GM18498 (cell line): ENCODE results near the gene INPP5F.

Experiments used
- ATAC-seq: cut with Tn5 transposase; IDR thresholded peaks from one replicate; pipeline ENCODE4 v1.9.1; 2021; ENCODE audit warnings: mild to moderate bottlenecking, moderate library complexity; ENCODE audit not compliant: unreplicated experiment

The INPP5F gene

DNA sequence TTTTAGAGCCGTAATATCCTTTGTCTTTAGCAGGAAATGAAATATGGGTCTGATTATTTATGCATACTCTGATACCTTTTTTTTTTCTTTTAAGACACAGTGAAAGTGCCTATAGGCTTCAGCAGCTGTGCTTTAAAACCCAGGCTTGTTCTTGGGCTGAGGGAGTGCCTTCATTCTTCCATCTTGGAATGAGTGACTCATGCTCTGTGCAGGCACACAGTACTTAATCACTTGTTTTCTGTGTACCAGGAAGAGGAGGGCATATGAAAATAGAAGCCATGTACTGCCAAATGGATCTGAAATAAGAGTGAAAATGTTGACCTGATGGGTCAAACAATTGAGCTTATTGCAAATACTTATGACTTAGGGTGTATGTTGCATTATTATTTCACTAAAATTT lies 12.0 kb downstream of the INPP5F start:
- no peak for ATAC-seq

DNA sequence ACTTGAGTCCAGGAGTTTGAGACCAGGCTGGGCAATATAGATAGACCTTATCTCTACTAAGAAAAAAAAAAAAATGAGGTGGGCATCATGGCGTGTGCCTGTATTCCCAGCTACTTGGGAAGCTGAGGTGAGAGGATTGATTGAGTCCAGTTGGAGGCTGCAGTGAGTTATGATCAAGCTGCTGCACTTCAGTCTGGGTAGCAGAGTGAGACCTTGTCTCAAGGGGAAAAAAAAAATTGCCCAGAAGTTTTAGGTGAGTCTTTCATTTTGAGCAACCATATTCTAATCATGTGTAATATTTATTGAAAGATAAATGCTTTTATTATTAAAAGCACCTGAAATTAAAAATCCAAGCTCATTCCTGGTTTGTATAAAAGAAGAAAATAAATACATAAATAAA lies 13.1 kb downstream of the INPP5F start:
- no peak for ATAC-seq

DNA sequence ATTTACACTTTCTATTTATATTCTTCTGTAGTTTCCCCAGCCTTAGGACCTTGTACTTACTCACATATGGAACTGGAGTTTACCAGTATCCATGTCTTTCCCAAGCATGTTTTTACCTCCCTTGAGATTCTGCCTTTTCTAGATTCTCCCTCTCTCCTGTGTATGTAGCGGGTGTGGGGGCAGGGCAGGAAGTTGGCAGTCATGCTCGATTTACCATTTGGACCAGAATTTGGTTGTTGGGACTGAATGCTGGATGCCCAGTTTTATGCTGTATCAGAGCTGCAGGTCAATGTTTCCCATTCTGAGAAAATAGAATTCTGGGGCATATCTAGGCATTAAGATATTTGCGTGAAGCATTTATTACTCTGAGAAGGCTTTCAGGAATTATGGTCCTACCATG lies 14.2 kb downstream of the INPP5F start:
- no peak for ATAC-seq

- ATAC-seq = no peak
These were observed 17.2 kb downstream of the INPP5F start for GRCh38 chr10:119742947-119743648.

DNA sequence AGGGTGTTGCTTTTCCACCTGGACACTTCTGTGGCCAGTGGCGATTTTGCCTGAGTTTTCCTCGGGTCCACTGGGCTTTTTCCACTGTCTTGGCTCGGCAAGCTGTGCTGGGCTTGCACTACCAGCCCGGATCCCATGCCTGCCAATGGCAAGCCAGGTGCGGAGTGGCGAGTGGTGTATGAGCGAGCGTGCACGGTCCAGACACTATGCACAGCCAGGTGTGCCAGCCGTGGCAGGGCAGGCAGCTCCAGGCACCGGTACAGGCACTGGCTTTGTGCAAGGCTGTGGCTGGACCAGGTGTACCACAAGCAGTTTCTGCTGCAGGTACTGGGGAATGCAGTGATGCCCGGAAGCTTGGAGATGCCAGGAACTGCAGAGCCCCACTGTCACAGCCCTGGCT lies 22.1 kb downstream of the INPP5F start:
- no peak for ATAC-seq

- no peak for ATAC-seq
These were observed 23.0 kb downstream of the INPP5F start for GRCh38 chr10:119748871-119749270.

GRCh38 chr10:119749455-119749854 lies 23.6 kb downstream of the INPP5F start:
- ATAC-seq = no peak

- peak; percentile 93 for ATAC-seq
These were observed 24.8 kb downstream of the INPP5F start for GRCh38 chr10:119750391-119751230.

DNA sequence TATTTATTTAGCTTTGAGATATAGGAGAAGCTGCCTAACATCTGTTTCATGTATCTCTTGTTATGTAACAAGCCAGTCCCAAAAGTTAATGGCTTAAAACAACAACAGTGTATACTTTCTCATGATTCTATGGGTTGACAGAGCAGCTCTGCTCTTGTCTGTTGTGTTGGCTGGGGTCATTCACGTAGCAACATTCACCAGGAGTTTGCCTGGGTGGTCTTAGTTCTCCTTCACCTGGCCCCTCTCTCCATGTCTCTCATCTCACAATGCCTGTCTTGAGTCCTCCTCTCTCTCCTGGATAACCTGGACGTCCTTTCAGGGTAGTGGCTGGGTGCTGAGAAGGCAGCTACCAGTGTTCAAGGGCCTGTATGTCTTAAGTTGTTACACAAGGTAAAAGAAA lies 27.5 kb downstream of the INPP5F start:
- no peak for ATAC-seq

GRCh38 chr10:119754085-119754484 lies 28.2 kb downstream of the INPP5F start:
- ATAC-seq = no peak

- no peak for ATAC-seq
These were observed 29.1 kb downstream of the INPP5F start for GRCh38 chr10:119754936-119755335.

DNA sequence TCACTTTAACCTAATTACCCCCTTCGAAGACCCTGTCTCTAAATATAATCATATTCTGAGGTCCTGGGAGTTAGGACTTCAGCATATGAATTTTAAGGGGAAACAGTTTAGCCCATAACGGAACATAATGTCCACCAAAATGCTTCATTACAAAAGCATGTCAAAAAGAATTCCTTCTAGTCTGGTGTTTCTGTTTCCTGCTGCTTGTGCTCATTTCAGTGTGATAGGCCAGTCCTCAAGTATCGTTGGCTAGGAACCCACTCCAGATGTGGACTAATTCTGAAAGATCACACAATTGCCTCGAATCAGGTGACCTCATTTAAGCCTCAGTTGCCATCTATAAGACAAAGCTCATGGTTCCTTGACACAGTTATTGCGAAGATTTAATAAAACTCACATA lies 29.6 kb downstream of the INPP5F start:
- ATAC-seq = no peak

- no peak for ATAC-seq
These were observed 32.8 kb downstream of the INPP5F start for GRCh38 chr10:119758448-119759195.

GRCh38 chr10:119759832-119760231 lies 34.0 kb downstream of the INPP5F start:
- no peak for ATAC-seq

- no peak for ATAC-seq
These were observed 35.3 kb downstream of the INPP5F start for GRCh38 chr10:119761106-119761505.

DNA sequence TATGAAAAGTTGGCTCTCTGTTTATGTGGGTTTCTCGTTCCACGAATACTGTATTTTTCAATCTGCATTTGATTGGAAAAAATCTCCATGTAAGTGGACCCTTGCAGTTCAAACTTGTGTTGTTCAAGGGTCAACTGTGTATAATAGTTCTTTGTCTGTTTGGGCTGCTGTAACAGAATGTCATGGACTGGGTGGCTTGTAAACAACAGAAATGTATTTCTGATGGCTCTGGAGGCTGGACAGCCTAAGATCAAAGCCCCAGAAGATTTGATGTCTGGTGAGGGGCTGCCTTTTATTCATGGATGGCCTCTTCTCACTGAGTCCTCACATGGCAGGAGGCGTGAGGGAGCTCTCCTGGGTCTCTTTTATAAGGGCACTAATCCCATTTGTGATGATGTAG lies 36.2 kb downstream of the INPP5F start:
- ATAC-seq = no peak

- no peak for ATAC-seq
These were observed 37.3 kb downstream of the INPP5F start for GRCh38 chr10:119762805-119763798.

GRCh38 chr10:119768455-119769094 lies 42.7 kb downstream of the INPP5F start:
- ATAC-seq = no peak

DNA sequence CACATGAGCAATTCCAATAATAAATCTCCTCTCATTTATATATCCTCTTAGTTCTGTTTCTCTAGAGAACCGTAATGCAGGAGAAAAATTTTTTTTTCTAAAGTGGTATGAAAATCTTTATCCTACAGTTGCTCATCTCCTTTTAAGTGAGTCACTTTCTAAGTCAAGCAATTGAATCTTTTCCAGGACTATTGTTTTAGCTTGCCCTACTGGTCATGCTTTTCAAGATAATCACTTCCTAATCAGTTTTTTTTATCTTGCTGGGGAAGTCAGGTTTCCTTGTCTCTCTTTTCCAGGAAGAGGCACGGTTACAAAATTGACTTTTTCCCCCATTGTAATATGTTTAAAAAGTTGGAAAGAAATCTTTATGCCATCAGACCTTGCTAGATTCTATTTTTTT lies 44.0 kb downstream of the INPP5F start:
- ATAC-seq = no peak

GRCh38 chr10:119770928-119771327 lies 45.1 kb downstream of the INPP5F start:
- ATAC-seq = no peak
